IMR-90 (cell line): ENCODE measurements around the gene RAET1G.

Experiments used
- BHLHE40 ChIP-seq: fragments of 150-350 bp; IDR thresholded peaks from 2 replicates; pipeline ENCODE4 v1.6.1; 2016; ENCODE audit warnings: mild to moderate bottlenecking, low read depth, low read length
- CHD1 ChIP-seq: IDR thresholded peaks from 2 replicates; pipeline ENCODE4 v1.6.1; 2012; ENCODE audit warnings: low read depth, low read length, improper control_type of control experiment
- TF ChIP-seq, protein P1 (sequence below): conservative IDR thresholded peaks from 2 replicates; pipeline ENCODE4 v1.5.1; 2012; ENCODE audit warnings: mild to moderate bottlenecking, low read depth, low read length, improper control_type of control experiment
- TF ChIP-seq, protein P2 (sequence below): fragments of 150-350 bp; IDR thresholded peaks from 2 replicates; pipeline ENCODE4 v1.6.1; 2017; ENCODE audit warnings: mild to moderate bottlenecking, antibody characterized with exemption, low read length, low read depth

DNA sequence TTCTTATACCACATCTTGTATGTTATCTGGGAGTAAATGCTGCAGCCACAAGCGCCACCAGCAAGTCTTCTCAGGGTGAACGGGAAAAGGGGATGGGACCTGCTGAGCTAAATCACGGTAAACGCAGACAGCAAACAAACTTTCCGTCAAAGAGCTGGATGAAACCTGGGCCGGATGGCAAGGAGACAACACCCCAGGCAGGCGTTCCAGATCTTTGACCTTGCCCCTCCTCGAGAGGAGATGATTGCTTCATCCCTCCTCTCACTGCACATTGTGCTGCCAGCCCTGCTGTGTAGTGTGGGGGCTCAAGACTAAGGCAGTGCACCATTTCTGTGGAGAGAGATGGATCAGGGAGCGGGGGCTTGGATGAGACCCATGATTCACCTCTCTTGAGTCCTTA, 34.8 kb downstream of the RAET1G start:
- TF ChIP-seq, protein P1, sequence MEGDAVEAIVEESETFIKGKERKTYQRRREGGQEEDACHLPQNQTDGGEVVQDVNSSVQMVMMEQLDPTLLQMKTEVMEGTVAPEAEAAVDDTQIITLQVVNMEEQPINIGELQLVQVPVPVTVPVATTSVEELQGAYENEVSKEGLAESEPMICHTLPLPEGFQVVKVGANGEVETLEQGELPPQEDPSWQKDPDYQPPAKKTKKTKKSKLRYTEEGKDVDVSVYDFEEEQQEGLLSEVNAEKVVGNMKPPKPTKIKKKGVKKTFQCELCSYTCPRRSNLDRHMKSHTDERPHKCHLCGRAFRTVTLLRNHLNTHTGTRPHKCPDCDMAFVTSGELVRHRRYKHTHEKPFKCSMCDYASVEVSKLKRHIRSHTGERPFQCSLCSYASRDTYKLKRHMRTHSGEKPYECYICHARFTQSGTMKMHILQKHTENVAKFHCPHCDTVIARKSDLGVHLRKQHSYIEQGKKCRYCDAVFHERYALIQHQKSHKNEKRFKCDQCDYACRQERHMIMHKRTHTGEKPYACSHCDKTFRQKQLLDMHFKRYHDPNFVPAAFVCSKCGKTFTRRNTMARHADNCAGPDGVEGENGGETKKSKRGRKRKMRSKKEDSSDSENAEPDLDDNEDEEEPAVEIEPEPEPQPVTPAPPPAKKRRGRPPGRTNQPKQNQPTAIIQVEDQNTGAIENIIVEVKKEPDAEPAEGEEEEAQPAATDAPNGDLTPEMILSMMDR, result no peak
- TF ChIP-seq CHD1 (no peak), BHLHE40 (no peak)
- TF ChIP-seq, protein P2, sequence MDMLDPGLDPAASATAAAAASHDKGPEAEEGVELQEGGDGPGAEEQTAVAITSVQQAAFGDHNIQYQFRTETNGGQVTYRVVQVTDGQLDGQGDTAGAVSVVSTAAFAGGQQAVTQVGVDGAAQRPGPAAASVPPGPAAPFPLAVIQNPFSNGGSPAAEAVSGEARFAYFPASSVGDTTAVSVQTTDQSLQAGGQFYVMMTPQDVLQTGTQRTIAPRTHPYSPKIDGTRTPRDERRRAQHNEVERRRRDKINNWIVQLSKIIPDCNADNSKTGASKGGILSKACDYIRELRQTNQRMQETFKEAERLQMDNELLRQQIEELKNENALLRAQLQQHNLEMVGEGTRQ, result no peak
